ENCODE data around the gene LGSN. TPM values are rescaled to one million over a fixed set of nuclear protein-coding genes. Genes with fewer than 3 reads are reported as not detected.

LGSN gene
- total and polyA plus RNA-seq, 2 of the 13 experiments (the other 11 are each of a cell fraction or from before 2014, with no cell fraction given), result 0.13 to 0.63 TPM

- H3K79me2 ChIP-seq (ENCODE audit: insufficient read depth, low read length), result no peaks in the 10 kb centered on the region
- no peak for FAIRE-seq
- CTCF ChIA-PET (ENCODE audit: low intra/inter-chr PET ratio, low total read pairs), result no interaction called here
- no peak for TF ChIP-seq PREB (CRISPR knock-in tag; IDR thresholded peaks at IDR 0.05)
- TF ChIP-seq KDM2A (CRISPR knock-in tag; IDR thresholded peaks at IDR 0.05; ENCODE audit: borderline replicate concordance, low read depth), result no peak
- no peak for TF ChIP-seq RFXANK (CRISPR knock-in tag; IDR thresholded peaks at IDR 0.05)
- TF ChIP-seq CREB3 (CRISPR knock-in tag; IDR thresholded peaks at IDR 0.05), result no peak
- no peak for TF ChIP-seq FOXO4 (CRISPR knock-in tag; conservative IDR thresholded peaks at IDR 0.05)
- no peak for TF ChIP-seq GATA4 (IDR thresholded peaks at IDR 0.05; ENCODE audit: borderline replicate concordance, low read depth)
- H3K36me3 ChIP-seq (replicated peaks in 1 of 2; ENCODE audit: control insufficient read depth in 1 of 2, insufficient read depth in 2 of 2, low read length in 2 of 2), result no peaks in the 10 kb centered on the region
- ATAC-seq, result no peak
- H3K4me3 ChIP-seq (replicated peaks in 1 of 3; ENCODE audit: insufficient read depth in 1 of 3, low read depth in 2 of 3, low read length in 3 of 3), result no peak overlapping the region
- H3K9me3 ChIP-seq (ENCODE audit: low read length), result no peaks in the 10 kb centered on the region
- no peaks in the 10 kb centered on the region for H4K20me1 ChIP-seq (ENCODE audit: insufficient read depth, low read length)
- H3K27ac ChIP-seq (ENCODE audit: extremely low read length, insufficient read depth, low read length), result no peak overlapping the region
- BruUV-seq (replicated peaks), result no TSS peak
- WGBS (ENCODE audit: low lambda C conversion rate), result 17% methylated on average over 3 of the region's 3 CpGs
- H3K27me3 ChIP-seq (ENCODE audit: control insufficient read depth in 1 of 2, insufficient read depth in 2 of 2, low read length in 2 of 2), result no peaks in the 10 kb centered on the region
- H2AFZ ChIP-seq (ENCODE audit: low read length), result no peak overlapping the region
- no peak overlapping the region for H3K9ac ChIP-seq (ENCODE audit: insufficient read depth, low read depth, low read length)
- POLR2A ChIA-PET, result no interaction called here
- in situ Hi-C loops (cut with HindIII; ENCODE audit: extremely low pct_ligation_motif_present, low pct_unique_long_range_greater_than_20kb), result no loop called here
- no peaks in the 10 kb centered on the region for H3K4me1 ChIP-seq (ENCODE audit: insufficient read depth, low read length)
- no peak overlapping the region for H3K4me2 ChIP-seq (ENCODE audit: low read depth, low read length)
- intact Hi-C loops (cut with micrococcal nuclease; ENCODE audit: unreplicated experiment), result no loop called here
- no peak for DNase-seq (ENCODE audit: low spot score)
Observed at GRCh38 chr6:63263444-63263843, 56.3 kb downstream of the LGSN start.

All from HepG2 (cell line).